Liver (tissue), 4 donors: ENCODE results near the gene RCSD1. TPM values are rescaled to one million over a fixed set of nuclear protein-coding genes. Genes with fewer than 3 reads are reported as not detected.

ENCODE experiments used
- polyA plus RNA-seq, 2 donors: library from polyadenylated mRNA; stranded (reverse) in 1 of 2; unstranded in 1 of 2; fragments of 200-250 nt in 1 of 2; fragments of >200 nt in 1 of 2; fragmentation: Nextera tagmentation in 1 of 2; extraction: Ambion mirVana in 1 of 2; gene quantifications; one replicate each; pipeline versions ENCODE4 v1.2.1 to v1.2.3, GENCODE V29; 2013 to 2015
- total RNA-seq, 2 donors: library from RNA; depleted of rRNA; stranded (reverse); fragments of >200 nt; gene quantifications; one replicate each; pipeline ENCODE4 v1.2.3, GENCODE V29; 2014
- donor health status: healthy.
- donor health status: healthy.
- donor health status: healthy.

The RCSD1 gene
- total and polyA plus RNA-seq, 4 donors = 3.1 to 15.0 (median 6.0) TPM

Other genes with a start within 250 kb of the RCSD1 start
- 1 to 10 TPM; 2.1 to 2.2 TPM for gene CD247, start 111.7 kb upstream of the RCSD1 start, total RNA-seq
- gene CD247, start 111.7 kb upstream of the RCSD1 start, polyA plus RNA-seq = 1 to 10 TPM in 1 of 2 donors, under 1 TPM in 1; 0.61 to 1.2 TPM
- gene CREG1, start 76.5 kb upstream of the RCSD1 start, total RNA-seq = 100 to 1,000 TPM in 1 of 2 donors, 10 to 100 TPM in 1; 91.3 to 100 TPM
- gene CREG1, start 76.5 kb upstream of the RCSD1 start, polyA plus RNA-seq = 100 to 1,000 TPM in 1 of 2 donors, 10 to 100 TPM in 1; 86.8 to 123 TPM
- gene MPZL1, start 91.8 kb downstream of the RCSD1 start, total RNA-seq = 10 to 100 TPM; 20.8 to 26.1 TPM
- gene MPZL1, start 91.8 kb downstream of the RCSD1 start, polyA plus RNA-seq = 10 to 100 TPM; 11.3 to 12.8 TPM